HG03520 (cell line): ENCODE measurements around the gene RNF207.

Experiments used
- ATAC-seq: cut with Tn5 transposase; IDR thresholded peaks from one replicate; pipeline ENCODE4 v1.9.1; 2021; ENCODE audit warnings: mild to moderate bottlenecking, moderate library complexity; ENCODE audit not compliant: unreplicated experiment

RNF207 gene, protein sequence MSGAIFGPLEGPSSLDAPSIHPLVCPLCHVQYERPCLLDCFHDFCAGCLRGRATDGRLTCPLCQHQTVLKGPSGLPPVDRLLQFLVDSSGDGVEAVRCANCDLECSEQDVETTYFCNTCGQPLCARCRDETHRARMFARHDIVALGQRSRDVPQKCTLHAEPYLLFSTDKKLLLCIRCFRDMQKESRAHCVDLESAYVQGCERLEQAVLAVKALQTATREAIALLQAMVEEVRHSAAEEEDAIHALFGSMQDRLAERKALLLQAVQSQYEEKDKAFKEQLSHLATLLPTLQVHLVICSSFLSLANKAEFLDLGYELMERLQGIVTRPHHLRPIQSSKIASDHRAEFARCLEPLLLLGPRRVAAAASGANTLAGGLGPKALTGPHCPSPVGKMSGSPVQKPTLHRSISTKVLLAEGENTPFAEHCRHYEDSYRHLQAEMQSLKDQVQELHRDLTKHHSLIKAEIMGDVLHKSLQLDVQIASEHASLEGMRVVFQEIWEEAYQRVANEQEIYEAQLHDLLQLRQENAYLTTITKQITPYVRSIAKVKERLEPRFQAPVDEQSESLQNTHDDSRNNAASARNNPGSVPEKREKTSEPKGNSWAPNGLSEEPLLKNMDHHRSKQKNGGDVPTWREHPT

DNA sequence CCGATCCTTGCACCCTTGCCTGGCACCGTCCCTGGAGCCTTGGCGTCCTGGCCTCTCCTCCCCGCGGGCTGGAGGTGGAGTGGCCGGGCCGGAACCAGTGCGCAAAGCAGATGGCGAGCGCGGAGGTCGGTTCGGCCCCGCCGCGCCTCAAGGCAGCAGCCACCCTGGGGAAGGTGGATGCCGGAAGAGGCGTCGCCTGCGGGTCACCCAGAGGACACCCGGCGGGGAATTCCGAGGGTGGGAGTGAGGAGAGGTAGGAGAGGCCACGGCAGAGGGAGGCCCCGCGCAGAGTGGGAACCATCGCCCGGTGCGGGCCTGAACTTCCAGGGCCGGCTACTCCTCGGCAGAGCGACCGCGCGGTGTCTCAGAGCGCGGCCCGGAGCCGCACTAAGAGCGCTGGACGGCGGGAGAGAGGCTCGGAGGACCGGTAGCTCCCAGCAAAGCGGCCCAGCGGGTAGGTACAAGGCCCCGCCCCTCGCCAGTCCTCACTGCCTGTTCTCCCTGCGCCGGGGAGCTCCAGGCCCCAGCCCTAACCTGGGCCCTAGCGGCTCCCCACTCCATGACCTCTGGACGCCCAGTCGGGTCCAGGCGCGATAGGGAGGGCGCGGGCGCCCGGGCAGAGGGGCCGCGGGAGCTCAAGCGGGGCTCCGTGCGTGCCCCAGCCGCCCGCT is at the start of gene RNF207:
Gene RNF207 (plus strand): TSS at position 271 of the 671 bp plus-strand sequence. CDS start 417 bp downstream, outside the sequence.
- peak; percentile 63 for ATAC-seq

DNA sequence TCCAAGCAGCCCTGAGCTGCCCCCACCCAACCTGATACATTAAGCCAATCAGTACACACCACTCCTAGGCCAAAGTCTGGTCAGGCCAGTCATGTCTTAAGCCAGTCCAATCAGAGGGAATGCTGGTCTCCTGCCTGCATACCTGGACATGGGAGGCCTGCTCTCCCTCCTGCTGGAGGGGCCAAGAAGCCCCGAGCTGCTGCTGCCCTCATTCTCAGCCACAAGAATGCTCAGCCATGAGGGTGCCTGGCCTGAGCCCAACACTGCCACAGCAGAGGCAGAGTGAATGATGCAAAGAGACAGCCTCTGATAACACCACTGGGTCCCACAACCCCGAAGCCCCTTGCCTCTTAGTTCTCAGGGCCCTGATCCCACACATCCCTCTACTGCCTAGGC is 48.8 kb upstream of the RNF207 start:
- no peak for ATAC-seq

DNA sequence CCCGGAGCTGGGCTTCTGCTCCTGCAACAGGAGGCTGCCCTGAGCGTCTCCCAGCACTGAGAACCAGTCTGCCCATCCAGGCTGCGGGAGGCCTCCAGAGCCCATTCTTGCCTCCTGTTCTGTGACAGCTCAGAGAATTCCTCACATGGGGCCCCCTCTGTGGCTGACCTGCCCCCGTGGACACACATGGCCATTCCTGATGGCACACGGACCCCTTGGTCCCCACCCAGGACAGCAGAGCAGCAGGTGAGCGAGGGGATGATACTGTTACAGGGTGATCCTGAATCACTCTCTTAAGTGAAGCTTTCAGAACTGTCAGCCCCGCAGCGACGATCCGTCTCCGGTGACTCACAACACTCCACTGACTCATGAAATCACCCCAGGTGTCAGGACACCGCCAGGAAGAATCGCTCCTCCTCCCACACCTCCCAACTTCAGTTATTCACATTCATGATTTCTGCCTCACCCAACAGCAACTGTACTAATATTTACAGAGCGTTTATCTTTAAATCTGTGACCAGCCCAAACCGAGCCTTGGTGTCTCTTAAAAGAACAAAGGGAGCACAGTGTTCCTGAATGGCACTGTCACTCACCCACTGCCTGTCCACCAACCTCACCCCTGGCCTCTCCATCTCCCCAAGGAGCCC is 48.3 kb upstream of the RNF207 start:
- no peak for ATAC-seq

DNA sequence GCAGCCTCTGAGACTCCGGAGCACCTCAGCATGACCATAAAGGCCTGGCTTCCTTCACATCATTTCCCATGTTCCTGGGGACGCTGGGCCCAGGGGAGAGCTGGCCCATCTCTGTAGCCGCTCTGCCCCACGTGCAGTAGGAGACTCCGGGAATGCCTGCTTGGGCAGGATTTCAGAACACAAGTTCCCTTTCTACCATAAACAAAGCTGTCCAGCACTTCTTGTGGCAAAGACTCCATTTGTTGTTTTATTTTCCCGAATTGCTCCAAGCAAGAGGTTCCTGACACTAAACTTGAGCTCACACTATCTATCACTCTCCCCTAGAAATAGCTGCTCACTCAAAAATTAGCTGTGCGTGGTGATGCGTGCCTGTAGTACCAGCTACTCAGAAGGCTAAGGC is 47.7 kb upstream of the RNF207 start:
- no peak for ATAC-seq

DNA sequence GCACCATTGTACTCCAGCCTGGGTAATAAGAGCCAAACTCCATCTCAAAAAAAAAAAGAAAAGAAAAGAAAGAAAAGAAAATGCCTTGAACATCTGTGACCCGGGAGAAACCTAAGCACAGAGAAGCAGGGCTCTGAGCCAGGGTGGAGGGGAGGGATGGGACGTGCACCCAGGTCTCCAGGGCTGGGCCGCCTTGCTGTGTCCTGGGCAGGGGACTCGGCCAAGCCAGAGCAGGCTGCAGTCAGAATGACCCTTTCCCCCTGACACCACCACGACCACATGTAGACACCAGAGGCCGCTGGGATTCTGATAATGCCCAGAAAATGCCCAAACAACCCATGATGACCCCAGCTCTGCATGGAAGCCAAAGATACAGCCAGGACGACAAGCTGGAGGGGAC is 43.6 kb upstream of the RNF207 start:
- no peak for ATAC-seq

DNA sequence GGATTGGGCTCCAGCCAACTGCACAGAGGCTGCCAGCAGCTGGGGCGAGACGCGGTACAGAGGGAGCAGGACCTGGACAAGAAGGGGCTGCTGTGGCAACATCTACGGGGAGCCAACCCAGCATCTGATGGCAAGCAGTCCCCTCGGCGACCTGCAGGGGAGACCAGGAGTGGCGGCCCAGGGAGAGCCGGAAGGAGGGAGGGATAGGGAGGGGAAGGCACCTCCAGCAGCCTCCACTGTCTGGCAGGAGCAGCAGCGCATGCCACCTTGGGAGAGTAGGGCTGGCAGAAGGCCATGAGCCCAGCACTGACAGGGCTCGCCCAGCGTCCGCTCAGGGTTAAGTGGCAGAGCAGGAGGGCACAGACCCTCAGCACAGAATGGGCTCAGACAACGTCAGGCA is 43.1 kb upstream of the RNF207 start:
- no peak for ATAC-seq

DNA sequence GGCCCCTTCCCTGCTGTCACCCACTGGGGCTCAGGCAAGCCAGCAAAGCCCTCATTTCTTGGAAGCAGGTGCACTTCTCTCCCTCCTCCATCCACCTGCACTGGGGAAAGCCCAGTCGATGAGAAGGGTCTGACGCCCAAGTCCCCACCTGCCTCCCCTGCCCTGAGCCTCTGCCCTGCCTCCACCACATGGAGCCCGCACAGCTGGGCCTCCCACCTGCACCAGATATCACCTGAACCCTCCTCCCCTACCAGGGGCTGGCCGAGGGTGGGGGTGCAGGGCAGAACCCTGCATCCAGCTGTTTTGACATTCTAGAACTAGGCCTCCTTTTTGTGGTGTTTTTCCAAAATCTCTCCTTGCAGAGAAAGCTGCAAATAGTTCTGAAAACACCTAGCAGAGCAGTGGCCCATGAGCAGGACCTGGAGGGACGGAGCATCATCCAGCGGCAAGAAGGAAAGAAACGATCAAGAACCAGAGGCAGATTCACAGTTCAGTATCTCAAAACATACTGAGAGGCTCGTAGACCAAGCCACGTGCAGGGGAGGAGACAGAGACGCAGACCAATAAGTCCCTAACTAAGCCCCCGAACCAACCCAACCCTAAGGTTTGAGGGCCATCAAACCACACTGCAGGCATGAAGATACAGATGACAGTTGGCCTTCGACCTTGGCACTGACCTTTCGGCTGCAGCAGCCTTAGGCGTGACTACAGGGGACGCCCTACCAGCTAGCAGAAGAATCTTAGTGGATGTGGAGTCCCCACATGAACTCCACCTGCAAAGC is 42.5 kb upstream of the RNF207 start:
- no peak for ATAC-seq

DNA sequence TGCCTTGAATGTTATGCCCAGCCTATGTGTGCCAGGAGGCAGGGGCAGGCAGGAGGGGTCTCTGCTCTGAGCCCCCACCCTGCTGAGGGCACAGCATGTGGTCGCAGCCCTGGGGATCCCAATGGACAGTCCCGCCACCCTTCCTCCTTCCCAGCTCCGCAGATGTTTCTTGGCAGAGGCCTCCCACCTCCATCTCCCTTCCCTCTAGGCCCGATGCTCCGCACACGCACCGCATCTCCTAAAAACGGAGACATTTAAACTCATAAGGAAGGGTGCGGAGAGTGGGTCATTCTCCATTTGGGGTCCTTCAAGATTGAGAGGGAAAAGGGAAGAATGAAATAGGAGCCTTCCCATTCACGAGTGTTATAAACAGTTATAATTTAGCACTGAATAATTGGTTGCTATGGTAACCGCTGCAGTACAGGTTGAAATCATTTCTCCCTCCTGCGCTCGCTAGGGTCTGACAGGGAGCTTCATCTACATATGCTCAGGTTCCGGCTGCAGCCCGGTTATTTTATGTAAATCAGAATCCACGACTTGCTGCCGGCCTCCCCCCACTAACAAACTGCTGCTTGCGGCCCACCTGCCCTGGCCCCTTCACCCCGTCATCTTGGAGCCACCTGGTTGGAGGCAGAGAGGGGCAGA is 41.8 kb upstream of the RNF207 start:
- ATAC-seq: no peak

DNA sequence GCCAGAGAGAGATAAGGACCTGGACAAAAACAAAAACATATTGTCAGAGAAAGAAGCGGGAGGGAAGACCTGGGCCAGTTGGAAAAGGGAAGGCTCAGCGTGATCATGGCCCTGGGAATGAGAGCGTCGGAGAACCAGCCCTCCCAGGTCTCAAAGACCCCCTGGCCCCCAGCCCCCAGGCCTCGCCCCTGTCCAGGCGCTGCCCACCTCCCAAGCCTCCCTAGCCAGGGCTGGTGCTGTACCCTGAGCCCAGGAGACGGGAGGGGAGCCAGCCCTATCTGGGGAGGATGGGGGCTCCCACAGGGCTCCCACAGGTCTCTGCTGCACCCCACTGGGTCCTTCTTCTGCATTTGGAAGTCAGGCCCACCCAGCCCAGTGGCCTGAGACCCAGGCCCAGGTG is 40.9 kb upstream of the RNF207 start:
- no peak for ATAC-seq

DNA sequence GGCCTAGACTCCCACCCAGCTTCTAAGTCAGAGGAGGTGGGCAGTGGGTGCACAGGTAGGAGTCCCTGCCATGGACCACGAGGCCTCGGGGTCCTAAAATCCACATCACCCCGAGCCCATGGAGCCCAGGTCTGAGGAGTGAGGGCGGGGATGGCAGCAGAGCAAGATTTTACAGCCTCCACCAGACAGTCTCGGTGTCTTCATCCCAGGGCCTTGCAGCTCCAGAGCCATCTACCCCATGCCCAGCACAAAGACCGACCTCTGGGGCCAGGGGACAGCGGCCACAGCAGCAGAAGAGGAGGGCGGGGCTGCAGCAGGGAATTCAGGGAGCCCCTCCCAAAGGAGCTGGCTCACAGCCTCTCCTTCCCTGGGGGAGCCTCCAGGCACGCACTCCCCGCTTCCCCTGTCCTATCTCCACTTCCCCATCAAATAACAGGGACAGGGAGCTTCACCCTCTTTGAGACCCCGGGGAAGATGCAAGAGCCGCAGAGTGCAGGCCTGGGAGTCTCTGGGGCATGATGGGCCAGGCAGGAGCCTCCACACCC is 40.4 kb upstream of the RNF207 start:
- ATAC-seq: no peak

DNA sequence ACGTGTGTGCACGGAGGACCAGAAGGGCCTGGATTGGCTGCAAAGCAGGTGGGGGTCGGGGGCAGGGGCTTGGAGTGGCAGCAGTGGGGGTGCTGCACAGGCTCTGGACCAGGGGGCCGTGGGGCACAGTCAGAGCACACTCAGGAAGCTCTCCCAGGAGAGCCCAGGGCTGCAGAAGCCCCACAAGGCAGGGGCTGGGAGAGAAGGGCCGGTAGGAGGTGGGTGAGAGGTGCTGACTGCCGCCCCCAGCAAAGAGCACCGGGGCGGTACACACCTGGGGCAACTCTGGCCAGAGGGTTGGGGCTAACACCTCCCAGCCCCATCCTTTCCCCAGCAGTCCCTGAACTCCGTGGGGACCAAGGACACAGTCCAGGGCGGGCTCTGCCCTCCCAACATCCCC is 39.7 kb upstream of the RNF207 start:
- no peak for ATAC-seq

DNA sequence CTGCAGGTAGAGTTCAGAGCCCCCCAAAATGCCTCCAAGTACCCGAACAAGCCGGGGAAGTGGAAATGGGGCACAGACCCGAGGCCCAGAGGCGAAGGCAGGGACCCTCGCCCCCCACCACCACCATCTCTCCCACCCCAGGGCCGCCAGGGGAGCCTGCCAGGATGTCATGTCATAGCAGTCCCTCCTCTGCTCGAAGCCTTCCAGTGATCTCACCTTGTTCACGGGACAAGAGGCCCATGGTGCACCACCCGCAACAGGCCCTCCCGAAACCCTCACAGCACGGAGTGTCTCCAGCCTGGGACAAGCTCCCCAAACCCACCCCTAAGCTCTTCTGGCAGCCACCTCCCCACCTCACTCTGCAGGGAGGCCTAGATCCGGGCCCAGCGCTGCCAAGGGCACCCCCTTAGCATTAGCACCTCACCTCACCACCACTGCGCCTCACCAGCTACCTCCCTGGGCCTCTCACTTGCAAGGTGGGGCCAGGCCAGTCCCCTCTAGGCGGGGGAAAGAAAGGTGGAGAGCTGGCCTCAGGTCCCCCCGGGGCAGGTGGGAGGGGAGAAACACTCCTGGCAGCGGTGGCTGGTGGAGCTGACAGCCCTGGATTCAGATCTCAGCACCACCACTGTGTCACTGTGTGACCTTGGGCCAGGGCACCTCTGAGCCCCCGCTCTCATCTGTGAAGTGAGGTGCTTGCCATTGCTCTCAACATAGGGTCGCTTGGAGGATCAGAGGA is 39.1 kb upstream of the RNF207 start:
- ATAC-seq: no peak

DNA sequence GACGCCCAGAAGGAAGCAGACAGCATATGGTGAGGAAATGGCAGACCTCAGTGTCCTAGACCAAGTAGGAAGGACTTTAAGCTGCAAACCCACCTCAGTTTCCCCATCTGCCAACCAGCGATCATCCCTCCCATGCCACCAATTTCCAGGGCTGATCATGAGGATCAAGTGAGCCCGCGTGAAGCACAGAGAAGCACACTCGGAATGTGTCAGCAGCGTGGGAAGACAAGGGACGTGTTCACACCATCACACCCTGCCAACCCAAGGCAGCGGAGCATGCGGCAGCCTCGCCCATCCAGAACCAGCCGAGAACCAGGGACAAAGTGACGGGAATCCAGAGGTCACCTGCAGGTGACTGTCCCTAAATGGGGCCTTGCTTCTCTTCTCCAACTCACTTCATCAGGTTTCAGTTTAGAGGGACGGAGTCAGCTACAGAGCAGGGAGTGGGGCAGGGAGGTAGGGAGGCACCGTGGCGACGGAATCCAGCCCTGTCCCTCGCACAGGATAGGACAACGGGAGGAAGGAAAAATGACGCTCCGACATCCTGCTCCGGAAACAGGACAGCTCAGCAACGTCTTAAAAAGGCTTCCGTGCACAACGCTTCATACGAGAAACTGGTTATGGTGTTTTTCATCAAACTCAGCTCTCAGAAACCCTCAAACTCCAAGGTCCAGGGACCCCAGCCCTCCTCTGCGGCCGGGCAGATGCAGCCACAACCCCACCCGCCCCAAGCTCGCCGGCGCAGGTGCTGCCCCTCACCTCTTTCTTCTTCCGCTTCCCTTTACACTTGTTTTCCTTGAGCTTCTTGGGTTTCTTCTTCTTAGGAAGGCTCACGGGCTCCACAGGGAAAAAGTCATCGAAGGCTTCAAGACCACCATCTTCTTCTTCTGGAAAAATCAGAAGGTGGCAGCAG is 38.3 kb upstream of the RNF207 start:
- ATAC-seq: no peak

DNA sequence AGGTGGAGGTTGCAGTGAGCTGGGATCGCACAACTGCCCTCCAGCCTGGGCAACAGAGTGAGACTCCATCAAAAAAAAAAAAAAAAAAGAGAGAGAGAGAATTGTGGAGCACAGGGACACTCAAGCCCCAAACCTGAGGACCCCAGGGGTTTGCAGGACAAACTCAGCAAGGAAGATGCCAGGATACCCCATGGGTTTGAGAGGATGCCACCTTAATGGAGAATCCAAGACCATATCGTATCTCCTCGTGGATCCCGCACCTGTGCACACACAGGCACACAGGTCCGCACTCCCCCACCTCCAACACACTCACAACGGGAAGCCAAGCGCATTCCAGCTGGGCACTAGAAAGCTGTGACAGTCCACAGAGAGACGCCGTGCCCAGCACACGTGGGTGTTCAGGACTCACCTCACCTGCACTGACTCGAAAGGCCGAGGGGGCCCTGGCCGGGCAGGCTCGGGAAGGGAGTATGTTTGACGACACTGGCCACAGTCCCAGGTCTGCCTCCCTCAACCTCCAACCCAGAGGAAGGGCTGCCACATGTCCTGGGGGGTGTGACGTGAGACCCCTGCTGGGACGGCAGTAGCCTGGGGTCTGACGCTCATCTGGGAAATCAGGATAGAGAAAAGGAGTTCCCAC is 36.9 kb upstream of the RNF207 start:
- ATAC-seq: no peak

DNA sequence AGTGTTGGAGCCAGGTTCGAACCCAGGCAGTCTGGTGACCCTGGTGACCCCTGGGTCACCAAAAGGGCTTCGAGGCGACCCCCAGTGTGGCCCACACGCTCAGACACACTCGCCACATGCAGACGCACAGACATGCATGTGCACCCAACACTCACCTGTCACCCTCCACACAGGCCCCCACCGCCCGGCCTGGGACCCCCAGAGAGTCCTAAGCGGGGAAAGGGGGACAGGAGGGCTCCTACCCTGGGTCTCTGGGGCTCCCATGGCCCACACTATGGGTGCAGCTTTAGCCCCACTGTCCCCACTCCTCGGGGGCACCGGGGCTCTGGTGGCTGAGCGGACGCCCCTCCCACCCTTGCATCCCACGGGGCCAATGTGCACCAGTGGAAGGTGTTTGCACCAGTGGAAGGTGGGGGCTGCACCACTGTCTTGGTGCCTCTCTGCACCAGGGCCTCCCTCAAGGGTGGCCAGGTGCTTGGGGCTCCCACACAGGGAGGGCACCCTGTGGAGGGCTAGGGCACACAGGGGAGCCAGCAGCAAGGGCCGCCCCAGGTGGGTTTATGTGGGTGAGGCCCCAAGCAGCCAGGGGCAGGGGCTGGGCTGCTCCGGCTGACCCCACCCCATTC is 35.7 kb upstream of the RNF207 start:
- no peak for ATAC-seq

DNA sequence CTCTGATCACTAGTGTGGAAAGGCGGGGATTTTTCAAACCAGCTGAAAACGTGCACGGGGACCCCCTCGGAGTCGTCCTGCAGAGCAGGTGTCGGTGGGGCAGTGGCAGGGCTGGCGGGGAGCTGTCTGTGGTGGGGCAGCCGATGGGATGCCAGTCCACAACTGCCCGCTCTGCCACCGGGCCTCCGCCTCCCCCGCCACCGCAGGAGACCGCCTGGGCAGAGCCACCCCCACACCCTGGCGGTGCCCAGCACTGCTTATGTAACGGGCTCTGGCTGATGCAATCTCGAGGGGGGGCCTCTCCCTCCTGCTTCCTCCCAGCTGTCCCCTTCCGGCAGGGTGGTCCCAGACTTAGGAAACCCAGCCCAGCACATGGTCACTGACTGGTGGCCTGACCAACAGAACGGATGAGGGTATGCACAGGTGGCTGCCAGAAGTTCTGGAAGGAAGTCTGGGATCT is 35.1 kb upstream of the RNF207 start:
- ATAC-seq: no peak

DNA sequence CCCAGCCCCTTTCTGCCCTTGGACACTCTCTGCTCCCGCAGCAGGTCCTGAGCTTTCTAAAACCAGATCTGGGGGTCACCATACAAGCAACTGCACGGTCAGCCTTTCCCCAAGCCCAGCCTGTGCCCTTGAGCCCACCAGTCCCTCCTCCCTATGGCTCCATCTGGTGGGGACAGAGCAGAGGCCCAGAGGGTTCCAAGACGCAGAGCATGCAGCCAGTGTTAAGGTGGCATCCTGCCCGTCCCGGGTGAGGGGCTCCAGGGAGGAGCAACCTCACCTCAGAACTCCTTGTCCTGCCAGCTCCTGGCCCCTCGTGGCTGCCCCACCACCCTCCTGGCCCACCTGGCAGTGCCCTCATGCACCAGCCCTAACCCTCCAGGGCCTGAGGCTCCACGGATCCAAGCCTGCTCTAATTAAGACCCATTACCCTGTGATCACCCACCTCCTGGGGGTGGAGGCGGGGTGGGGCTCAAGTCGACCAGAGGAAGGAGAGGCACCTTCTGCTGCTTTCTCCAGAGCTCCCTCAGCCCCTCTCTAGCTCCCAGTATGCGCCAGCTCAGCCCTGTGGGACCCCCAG is 34.3 kb upstream of the RNF207 start:
- no peak for ATAC-seq
